Measurements from ENCODE around the gene GRIP2. TPM values are rescaled to one million over a fixed set of nuclear protein-coding genes. Genes with fewer than 3 reads are reported as not detected.

The GRIP2 gene
- total and polyA plus RNA-seq, 2 experiments from 2014 or later = 0.73 to 2.4 TPM

DNA sequence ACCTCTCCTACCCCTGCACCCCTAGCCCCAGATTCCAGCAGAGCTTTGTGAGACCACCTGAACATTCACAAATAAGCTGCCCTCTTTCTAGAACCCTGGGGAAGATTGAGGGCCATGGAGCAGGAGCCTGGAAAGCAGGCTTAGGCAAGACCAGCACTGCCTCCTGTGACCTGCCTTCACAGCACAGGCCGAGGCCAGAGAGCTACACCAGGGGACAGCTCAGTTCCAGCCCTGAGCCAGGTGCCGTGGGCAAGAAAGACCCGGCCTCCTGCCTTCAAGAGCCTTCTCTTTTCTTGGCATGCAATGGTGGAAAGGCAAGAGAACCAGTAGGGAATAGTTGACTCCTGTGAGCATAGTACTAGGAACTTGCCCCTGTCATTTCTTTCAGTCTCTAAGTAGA lies 89.6 kb downstream of the GRIP2 start:
- Histone ChIP-seq H4K20me1 (ENCODE audit: insufficient read depth, poor library complexity, severe bottlenecking) (no peaks in the 10 kb centered on the region), H3K9me3 (ENCODE audit: low read depth) (no peaks in the 10 kb centered on the region), H3K79me2 (no peaks in the 10 kb centered on the region), H3K27me3 (no peaks in the 10 kb centered on the region), H3K36me3 (replicated peaks; ENCODE audit: insufficient read depth, low read depth) (peaks cover 3% of the 10 kb centered on the region), H3K9me2 (replicated peaks; ENCODE audit: insufficient read depth) (no peaks in the 10 kb centered on the region), H2AFZ (no peak overlapping the region), H3K4me3 (no peak overlapping the region), H3K4me2 (no peak overlapping the region), H3K27ac (no peak overlapping the region), H3K4me1 (ENCODE audit: insufficient read depth) (peaks cover 19% of the 10 kb centered on the region)
- TF ChIP-seq, protein P1, sequence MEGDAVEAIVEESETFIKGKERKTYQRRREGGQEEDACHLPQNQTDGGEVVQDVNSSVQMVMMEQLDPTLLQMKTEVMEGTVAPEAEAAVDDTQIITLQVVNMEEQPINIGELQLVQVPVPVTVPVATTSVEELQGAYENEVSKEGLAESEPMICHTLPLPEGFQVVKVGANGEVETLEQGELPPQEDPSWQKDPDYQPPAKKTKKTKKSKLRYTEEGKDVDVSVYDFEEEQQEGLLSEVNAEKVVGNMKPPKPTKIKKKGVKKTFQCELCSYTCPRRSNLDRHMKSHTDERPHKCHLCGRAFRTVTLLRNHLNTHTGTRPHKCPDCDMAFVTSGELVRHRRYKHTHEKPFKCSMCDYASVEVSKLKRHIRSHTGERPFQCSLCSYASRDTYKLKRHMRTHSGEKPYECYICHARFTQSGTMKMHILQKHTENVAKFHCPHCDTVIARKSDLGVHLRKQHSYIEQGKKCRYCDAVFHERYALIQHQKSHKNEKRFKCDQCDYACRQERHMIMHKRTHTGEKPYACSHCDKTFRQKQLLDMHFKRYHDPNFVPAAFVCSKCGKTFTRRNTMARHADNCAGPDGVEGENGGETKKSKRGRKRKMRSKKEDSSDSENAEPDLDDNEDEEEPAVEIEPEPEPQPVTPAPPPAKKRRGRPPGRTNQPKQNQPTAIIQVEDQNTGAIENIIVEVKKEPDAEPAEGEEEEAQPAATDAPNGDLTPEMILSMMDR (IDR thresholded peaks at IDR 0.05; ENCODE audit: poor library complexity) = no peak
- TF ChIP-seq EZH2 (IDR thresholded peaks at IDR 0.05; ENCODE audit: borderline replicate concordance) (no peak), EZH2phosphoT487 (IDR thresholded peaks at IDR 0.05; ENCODE audit: low read depth, severe bottlenecking, unreplicated experiment) (no peak)
- WGBS (ENCODE audit: low lambda C conversion rate, missing lambda C conversion rate) = 96% methylated on average over 3 of the region's 3 CpGs
- DNase-seq (ENCODE audit: low spot score) = no peak

DNA sequence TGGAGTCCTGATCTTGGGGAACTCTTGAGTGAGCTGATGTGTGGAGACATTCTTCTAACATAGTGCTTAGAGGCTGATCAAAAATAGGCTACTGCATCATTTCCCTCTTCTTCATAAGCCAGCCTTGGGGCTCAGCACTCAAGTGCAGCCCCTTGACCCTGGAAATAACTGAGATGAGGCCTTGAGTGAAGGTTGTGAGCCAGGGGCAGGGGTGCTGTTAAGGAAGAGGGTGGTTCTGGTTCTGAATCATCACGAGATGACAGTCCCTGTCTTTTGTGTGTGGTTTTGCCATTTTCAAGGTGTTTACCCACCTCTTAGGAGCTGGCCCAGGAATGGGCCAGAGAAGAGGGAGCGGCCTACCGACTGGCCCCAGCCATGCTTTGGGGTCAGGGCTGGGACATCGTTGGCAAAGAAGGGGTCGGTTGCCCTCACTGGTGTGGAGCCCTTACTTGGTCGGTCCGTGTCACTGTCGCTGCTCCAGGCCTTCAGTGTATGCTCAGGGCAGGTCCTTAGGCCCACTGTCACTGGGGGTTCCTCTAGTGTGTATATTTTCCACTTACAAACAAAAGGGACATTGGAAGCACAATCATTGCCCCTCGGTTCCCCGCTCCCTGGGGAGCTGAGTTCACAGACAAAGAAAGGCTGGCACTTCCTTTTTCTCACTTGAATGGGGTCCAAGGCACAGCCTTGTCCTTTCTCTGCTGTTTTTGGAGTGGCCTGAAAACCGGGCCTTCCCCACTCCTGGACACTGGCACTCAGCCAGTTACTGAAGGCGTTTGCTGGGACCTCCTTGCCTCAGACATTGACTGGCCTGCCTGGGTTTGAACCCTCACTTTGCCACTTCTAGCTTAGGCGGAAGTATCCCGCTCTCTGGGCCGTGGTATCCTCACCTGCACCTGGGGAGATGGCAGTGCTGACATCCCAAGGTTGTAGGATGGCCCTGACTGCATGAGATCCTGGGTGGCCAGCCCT lies 91.1 kb downstream of the GRIP2 start:
- no peak overlapping the region for H2AFZ ChIP-seq
- no peaks in the 10 kb centered on the region for H3K9me3 ChIP-seq (ENCODE audit: low read depth)
- TF ChIP-seq, protein P1 (IDR thresholded peaks at IDR 0.05; ENCODE audit: poor library complexity) = no peak
- TF ChIP-seq EZH2phosphoT487 (IDR thresholded peaks at IDR 0.05; ENCODE audit: low read depth, severe bottlenecking, unreplicated experiment) (no peak), EZH2 (IDR thresholded peaks at IDR 0.05; ENCODE audit: borderline replicate concordance) (no peak)
- H3K4me1 ChIP-seq (ENCODE audit: insufficient read depth) = peaks cover 19% of the 10 kb centered on the region
- DNase-seq (ENCODE audit: low spot score) = no peak
- no peak overlapping the region for H3K27ac ChIP-seq
- no peaks in the 10 kb centered on the region for H3K9me2 ChIP-seq (replicated peaks; ENCODE audit: insufficient read depth)
- no peak overlapping the region for H3K4me2 ChIP-seq
- 91% methylated on average over 15 of the region's 15 CpGs for WGBS (ENCODE audit: low lambda C conversion rate, missing lambda C conversion rate)
- no peaks in the 10 kb centered on the region for H4K20me1 ChIP-seq (ENCODE audit: insufficient read depth, poor library complexity, severe bottlenecking)
- no peaks in the 10 kb centered on the region for H3K27me3 ChIP-seq
- peaks cover 3% of the 10 kb centered on the region for H3K36me3 ChIP-seq (replicated peaks; ENCODE audit: insufficient read depth, low read depth)
- H3K79me2 ChIP-seq = no peaks in the 10 kb centered on the region
- H3K4me3 ChIP-seq = no peak overlapping the region

DNA sequence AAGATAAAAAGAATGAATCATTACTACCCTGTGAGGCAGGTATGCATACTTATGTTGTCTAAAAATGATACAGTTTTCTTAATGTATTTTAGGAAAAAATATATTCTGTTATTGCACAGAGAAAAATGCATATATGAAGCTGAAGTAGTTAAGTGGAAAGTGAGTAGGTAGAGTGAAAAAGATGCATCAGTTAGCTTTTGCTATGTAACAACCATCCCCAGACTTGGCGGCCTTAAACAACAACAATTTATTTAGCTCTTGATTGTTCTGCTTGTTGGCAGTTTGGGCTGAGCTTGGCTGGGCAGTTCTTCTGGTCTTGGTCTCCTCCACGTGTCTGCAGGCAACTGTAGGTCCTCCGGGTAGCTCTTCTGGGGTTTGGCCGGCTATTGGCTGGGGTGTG lies 92.1 kb downstream of the GRIP2 start:
- WGBS (ENCODE audit: low lambda C conversion rate, missing lambda C conversion rate) = 100% methylated on average over 4 of the region's 4 CpGs
- peaks cover 3% of the 10 kb centered on the region for H3K36me3 ChIP-seq (replicated peaks; ENCODE audit: insufficient read depth, low read depth)

More for the DNA sequence above, 92.1 kb downstream of the GRIP2 start:
- no peaks in the 10 kb centered on the region for H3K9me2 ChIP-seq (replicated peaks; ENCODE audit: insufficient read depth)
- no peak overlapping the region for H3K27ac ChIP-seq
- H3K9me3 ChIP-seq (ENCODE audit: low read depth) = no peaks in the 10 kb centered on the region
- H4K20me1 ChIP-seq (ENCODE audit: insufficient read depth, poor library complexity, severe bottlenecking) = no peaks in the 10 kb centered on the region
- H3K4me3 ChIP-seq = no peak overlapping the region
- DNase-seq (ENCODE audit: low spot score) = no peak
- no peaks in the 10 kb centered on the region for H3K27me3 ChIP-seq
- H3K4me2 ChIP-seq = no peak overlapping the region
- peaks cover 14% of the 10 kb centered on the region for H3K4me1 ChIP-seq (ENCODE audit: insufficient read depth)
- H3K79me2 ChIP-seq = peaks cover 5% of the 10 kb centered on the region
- no peak overlapping the region for H2AFZ ChIP-seq
- no peak for TF ChIP-seq EZH2 (IDR thresholded peaks at IDR 0.05; ENCODE audit: borderline replicate concordance)
- TF ChIP-seq EZH2phosphoT487 (IDR thresholded peaks at IDR 0.05; ENCODE audit: low read depth, severe bottlenecking, unreplicated experiment) = no peak
- TF ChIP-seq, protein P1 (IDR thresholded peaks at IDR 0.05; ENCODE audit: poor library complexity) = no peak

Data from hepatocyte (in vitro differentiated cells).